MM.1S (cell line): ENCODE measurements around the gene NOL4L.

Experiments
- EZH2phosphoT487 ChIP-seq: fragments of 300-600 bp; sonication (generic); IDR thresholded peaks from 2 replicates; pipeline ENCODE4 v1.6.1; 2018; ENCODE audit warnings: antibody characterized with exemption, low read length
- TF ChIP-seq, protein P1 (sequence below): fragments of 300-600 bp; sonication (generic); IDR thresholded peaks from 2 replicates; pipeline ENCODE4 v1.5.1; 2016; ENCODE audit warnings: antibody characterized with exemption, low read length, mixed read lengths

DNA sequence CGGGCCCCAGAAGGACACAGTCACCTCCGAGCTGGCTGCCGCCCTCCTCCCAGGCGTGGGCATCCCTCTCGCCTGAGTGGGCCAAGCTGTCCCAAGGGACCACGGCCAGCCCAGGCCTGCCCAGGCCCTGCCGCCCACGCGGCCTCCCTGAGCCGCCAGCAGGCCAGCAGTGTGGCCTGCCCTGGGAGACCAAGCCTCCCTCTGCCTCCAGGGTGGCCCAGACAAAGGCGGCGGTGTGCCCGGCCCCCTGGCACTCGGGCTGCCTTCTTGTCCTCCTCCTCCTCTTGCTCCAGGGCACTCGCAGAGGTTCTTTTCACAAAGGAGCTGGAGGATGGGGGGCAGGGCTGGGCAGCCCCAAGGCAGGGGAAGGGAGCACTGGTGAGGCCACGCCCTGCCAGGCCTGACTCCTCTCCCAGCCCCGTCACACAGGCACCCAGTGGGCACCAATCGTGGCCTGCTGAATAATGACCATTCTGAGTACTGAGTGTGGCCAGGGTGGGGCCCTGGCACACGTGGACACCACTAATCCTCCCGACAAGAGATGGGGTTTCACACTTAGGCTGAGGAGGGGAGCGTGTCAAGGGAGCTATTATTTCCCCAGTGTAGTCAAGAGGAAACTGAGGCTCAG lies 25.3 kb downstream of the NOL4L start:
- TF ChIP-seq, protein P1, sequence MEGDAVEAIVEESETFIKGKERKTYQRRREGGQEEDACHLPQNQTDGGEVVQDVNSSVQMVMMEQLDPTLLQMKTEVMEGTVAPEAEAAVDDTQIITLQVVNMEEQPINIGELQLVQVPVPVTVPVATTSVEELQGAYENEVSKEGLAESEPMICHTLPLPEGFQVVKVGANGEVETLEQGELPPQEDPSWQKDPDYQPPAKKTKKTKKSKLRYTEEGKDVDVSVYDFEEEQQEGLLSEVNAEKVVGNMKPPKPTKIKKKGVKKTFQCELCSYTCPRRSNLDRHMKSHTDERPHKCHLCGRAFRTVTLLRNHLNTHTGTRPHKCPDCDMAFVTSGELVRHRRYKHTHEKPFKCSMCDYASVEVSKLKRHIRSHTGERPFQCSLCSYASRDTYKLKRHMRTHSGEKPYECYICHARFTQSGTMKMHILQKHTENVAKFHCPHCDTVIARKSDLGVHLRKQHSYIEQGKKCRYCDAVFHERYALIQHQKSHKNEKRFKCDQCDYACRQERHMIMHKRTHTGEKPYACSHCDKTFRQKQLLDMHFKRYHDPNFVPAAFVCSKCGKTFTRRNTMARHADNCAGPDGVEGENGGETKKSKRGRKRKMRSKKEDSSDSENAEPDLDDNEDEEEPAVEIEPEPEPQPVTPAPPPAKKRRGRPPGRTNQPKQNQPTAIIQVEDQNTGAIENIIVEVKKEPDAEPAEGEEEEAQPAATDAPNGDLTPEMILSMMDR, result no peak
- no peak for TF ChIP-seq EZH2phosphoT487
